Activated T-cell treated with anti-CD3 and anti-CD28 coated beads, Interleukin-2, amount 50 U/mL, for 48 hours (primary cell): ENCODE results near the gene NELFA.
"Not testable (repeated sequence)": the region's sequence is repeated elsewhere in the genome, so short reads cannot be mapped to it uniquely, and the experiment has no call there.

ENCODE experiments used
- DNase-seq, 2 experiments: peaks; one replicate each; pipeline ENCODE4 v3.0.0-alpha.2; 2020

Gene NELFA

GRCh38 chr4:1993718-1994516 is 14.9 kb downstream of the NELFA start:
- not testable (repeated sequence) for DNase-seq

DNA sequence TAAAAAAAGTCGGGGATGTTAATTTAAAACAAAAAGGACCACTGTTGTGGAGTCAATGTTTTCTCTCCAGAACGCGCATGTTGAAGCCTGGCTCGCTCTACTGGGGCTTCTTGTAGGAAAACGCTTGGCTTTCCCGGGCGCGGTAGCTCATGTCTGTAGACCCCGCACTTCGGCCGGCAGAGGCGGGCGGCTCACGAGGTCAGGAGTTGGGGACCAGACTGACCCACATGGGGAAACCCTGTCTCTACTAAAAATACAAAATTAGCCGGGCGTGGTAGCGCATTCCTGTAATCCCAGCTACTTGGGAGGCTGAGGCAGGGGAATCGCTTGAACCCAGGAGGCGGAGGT is 15.6 kb downstream of the NELFA start:
- DNase-seq = no peak

- no peak for DNase-seq
These were observed 16.2 kb downstream of the NELFA start for GRCh38 chr4:1992468-1993168.

DNA sequence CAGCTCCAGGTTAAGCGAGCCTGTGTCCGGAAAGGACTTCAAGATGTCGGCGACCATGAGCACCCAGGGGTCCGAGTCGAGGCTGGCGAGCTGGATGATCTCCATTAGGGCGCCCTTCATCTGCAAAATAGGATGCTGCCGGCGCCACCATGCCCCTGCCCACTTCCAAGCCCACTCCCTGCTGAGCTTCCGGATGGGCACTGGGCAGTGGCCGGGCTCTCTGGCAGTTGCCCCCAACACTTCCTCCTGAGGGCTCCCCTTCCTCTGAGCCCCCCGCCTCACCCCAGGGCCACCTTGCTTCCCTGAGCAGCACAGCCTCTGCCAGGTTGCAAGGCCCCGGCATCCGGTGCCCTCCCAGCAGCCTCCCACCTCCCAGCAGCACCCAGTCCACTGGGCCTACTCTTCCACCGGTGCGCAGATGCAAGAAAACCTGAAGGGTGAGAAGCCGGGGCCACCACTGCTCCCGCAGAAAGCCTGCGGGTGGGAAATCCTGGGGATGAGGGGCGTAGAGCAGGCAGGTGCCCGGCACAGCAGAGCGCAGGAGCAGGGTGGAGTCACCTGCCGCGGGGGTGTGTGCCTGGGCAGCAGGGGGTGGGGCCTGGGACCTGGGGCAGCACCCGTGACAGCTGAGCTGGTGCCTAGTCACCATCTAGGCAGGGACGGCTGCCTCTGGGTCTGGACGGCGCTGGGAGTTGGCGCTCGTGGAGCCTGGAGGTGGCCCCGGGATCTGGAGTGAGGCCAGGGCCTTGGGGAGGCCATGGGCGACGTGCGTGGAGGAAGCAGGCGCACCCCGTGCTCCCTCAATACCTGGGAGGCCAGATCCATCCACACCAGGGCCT is 17.0 kb downstream of the NELFA start:
- DNase-seq = no peak

GRCh38 chr4:1991087-1991486 is 17.7 kb downstream of the NELFA start:
- DNase-seq = no peak

DNA sequence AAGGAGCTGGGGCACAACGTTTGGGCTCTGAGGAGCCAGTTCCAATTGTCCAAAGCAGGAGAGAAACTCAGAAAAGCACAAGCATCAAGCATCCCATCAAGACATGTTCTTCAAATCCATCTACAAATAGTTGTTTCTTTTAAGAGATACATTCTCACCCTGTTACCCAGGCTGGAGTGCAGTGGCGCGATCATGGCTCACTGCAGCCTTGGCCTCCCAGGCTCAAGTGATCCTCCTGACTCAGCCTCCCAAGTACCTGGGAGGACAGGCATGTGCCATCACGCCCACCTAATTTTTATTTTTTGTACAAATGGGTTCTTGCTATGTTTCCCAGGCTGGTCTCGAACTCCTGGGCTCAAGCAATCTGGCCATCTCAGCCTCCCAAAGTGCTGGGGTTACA is 18.1 kb downstream of the NELFA start:
- DNase-seq = no peak

DNA sequence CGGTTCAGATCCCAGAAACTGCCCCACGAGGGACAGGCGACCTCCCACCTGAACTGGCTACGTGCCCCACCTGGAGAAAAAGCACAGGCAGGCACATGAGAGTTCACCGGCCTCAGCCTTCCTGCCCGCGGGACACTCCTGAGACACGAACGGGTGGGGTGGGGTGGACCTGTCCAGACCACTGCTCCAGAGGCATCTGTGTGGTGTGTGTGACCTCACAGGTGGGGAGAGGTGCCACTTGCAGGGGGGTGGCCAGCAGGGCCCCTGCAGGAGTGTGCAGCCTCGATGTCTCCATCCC is 18.5 kb downstream of the NELFA start:
- DNase-seq = no peak

GRCh38 chr4:1989533-1990347 is 19.0 kb downstream of the NELFA start:
- no peak for DNase-seq

- no peak for DNase-seq
These were observed 20.4 kb downstream of the NELFA start for GRCh38 chr4:1988327-1988724.

GRCh38 chr4:1987721-1988326 is 20.9 kb downstream of the NELFA start:
- no peak for DNase-seq

DNA sequence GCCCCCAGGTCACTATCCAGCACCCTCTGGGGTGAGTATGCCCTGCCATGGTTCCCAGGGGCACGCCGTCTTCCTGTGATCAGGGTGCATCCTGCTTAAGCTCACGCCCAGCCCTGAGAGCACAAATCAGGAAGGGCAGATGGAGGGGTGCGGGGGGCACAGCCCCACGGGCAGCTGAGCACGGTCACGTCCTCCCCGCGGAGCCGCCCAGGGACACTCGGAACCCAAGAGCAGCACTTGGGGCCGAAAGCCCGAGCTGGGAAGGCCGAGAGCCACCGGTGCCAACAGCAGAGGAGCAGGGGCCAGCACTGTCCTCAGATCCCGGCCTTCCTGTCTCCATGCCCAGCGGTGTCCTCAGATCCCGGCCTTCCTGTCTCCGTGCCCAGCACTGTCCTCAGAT is 21.5 kb downstream of the NELFA start:
- no peak for DNase-seq

DNA sequence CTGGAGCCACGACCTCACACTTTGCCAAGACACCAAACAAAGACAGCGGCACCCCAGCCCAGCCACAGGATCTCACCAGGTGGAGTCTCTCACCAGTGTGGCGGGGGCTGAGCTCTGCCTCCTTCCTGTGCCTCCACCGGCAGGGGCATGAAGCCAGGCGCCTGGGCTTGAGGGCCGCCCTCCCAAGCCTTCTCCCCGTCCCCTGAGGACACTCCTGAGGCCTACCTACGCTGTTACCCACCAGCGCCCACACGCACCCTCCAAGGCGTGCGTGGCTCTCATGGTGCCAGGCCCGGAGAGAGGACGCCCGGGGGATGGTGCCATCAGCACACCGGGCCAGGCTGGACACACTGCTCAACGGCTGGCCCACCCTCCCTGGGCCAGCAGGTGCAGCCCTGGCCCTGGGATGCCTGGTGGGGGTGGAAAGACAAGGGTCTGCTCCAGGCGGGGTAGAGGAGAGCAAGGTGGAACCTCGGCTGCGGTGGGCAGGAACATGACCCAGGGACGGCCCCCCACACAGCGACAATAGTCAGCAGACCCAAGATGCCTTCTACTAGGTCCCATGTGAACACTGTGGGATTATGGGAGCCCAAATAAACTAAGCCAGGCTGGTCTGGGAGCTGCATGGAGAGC is 22.1 kb downstream of the NELFA start:
- DNase-seq = no peak

DNA sequence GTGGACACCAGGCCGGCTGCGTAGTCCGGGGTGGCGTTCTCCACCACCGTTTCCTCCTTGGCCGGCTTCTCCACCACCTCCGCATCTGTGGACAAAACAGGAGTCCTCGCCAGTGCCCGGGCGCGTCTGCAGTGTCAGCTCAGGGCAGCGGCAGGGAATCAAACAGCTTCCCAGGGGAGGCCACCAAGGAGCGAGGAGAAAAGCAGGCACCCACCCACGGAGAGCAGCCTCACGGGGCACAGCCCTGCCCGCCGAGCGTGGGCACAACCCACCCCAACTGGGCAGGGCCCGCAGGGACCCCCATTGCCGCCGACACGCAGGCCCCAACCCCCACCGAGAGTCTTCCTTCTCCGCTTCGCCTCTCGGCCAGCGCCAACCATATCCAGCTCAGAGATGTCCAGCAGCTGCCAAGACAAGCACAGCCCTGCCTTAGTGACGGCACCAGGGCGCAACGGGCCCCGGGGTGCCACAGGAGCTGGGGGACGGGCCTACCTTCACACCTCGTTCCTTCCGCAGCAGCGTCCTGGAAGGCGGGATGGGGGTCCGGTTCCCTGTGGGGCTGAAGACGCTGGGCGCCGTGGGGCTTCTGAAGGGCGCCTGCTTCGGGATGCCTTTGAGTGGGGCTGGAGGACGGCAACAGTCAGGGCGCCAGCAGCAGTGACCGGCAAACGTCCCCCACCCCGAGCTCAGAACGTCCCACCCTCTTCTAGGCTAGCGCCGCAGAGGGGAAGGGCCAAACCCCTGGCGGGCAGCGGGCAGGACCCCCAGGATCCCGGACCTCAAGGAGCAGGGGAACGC is 22.8 kb downstream of the NELFA start:
- DNase-seq = no peak

DNA sequence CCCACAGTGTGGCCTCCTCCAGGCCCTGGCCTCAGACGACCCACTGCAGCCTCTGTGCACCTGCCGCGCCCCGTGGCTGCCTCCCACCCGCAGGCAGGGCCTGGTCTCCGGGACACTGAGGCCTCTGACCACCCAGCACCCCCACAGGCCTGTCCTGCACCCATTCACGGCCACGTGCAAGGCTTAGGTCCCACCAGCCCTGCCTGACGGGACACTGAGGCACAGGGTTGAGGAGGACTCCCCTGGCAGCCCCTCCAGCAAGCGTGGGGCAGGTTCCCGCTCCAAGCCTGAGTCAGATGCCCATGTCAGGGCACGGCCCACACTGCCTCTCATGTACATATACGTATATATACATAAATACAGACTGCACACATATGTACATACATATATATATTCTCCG is 23.5 kb downstream of the NELFA start:
- DNase-seq = no peak

DNA sequence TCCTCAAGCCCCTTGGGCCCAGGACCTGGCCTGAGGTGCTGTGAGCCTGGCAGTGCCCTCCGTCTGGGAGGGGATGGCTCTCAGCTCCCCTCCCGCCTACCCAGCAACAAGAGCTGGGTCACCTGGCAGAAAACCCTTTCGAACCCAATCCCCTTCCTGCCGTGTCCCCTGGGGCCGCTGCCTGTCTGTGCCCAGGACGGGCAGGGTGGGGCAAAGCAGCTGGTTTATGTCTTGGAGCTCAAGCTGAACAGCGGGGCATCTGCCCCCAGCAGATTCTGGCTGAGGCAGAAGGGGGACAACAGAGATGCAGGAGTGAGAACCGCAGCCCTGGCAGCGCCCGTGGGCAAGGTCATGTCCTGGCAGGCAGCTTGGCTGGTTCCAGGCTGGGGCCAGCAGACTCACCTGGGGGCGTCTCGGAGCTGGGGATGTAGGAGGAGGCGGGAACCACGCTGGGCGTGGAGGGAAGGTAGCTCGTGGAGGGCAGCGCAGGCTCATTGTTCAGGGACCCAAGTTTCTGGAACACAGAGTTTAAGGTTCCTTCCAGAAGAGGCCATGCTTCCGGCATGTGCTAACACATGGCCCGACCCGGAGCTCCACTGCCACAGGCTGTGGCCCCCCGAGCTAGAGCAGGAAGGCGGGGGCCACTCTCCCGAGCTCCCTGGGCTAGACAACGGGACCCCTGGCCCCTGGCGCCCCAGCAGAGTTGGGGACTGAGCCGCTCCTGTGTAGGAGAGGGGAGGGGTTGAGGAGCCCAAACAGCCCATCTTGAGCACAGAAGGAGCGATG is 24.2 kb downstream of the NELFA start:
- no peak for DNase-seq

- no peak for DNase-seq
These were observed 24.8 kb downstream of the NELFA start for GRCh38 chr4:1983846-1984405.

DNA sequence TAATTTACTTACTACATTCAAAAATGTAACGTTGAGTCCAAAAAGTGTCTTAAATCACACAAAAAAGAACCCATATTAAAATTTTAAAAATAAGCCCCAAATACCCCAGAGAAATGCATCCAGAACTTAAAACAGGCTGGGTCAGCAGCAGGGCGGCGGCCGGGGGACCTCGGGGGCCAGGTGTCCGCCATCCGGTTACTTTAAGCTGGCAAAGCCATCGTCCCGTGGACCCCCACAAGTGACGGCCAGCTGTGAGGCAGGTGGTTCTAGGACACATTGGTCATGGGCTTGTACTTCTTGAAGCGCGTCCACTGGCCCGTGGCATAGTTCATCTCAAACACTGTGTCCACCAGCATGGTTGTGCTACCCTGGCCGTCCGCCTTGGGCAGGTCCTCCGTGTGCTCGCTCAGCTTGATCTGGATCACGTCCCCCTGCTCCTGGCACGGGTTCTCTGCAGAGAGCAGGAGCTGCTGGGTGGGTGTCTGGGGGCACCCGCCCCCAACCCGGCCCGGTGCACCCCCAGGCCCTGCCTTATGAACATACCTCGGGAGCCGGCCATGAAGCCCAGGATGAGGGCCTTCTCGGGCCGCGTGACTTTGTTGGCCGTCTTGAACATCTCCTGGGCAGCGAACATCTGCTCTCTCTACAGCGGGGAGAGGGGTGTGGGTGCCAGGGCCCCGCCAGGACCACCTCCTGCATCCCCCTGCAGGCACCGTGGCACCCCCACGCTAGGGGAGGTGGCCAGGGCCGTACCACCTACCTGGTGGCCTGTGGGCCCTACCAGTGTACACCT is 25.5 kb downstream of the NELFA start:
- no peak for DNase-seq

DNA sequence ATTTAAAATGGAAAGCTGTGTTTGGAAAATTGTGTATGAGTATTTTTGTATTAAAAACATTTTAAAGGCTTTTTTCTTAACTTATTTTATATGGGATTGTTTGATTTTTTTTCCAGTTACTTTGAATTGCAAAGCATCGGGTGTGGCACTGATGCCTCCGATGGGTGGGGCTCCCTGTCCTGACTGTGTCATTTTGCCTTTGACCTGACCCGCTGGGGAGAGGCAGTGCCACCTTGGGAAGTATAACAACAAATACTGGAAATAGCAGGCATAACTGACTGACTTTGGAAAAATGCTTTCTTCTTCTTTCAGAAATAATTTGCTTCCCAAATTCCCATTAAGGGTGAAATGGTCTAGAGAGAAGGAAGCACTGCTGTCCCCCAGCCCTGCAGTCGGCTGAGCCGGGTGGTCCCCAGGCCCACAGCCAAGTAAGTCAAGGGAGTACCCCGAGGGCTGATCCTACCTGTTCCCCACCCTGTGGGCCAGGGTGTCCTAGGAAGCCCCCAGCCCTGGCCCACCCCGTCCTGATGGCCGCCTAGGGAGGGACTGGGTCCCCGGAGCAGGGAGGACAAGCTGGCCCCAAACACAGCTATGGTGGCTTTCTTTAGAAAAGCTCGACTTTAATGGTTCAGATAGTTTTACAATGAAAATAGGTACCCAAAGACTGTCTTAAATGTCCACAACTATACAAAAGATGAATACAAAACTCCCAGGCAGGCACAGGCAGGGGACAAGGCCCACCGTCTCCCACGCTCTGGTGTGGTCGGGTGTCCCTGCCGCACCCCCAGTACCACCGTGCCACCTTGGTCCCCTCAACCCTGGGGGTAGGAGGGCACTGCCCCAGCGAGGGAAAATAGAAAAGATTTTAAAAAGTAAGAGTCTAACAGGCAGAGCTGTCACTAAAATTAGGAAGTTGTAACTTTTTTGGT is 26.4 kb downstream of the NELFA start:
- no peak for DNase-seq
